ENCODE measurements around the gene KCTD14.

- TF ChIP-seq, protein P1, sequence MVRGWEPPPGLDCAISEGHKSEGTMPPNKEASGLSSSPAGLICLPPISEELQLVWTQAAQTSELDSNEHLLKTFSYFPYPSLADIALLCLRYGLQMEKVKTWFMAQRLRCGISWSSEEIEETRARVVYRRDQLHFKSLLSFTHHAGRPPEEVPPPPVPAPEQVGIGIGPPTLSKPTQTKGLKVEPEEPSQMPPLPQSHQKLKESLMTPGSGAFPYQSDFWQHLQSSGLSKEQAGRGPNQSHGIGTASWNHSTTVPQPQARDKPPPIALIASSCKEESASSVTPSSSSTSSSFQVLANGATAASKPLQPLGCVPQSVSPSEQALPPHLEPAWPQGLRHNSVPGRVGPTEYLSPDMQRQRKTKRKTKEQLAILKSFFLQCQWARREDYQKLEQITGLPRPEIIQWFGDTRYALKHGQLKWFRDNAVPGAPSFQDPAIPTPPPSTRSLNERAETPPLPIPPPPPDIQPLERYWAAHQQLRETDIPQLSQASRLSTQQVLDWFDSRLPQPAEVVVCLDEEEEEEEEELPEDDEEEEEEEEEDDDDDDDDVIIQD (CRISPR knock-in tag; IDR thresholded peaks at IDR 0.05) = no peak
- no peak for TF ChIP-seq EZH2 (IDR thresholded peaks at IDR 0.05; ENCODE audit: borderline replicate concordance, low read depth, low read length)
- peak; percentile 94 to 99 (median 94) for TF ChIP-seq CTCF (IDR thresholded peaks at IDR 0.05 in 2 of 3, conservative IDR thresholded peaks at IDR 0.05 in 1 of 3; ENCODE audit: insufficient read depth in 2 of 3, low read depth in 1 of 3, low read length in 3 of 3)
- TF ChIP-seq IRF9 (tag; IDR thresholded peaks at IDR 0.05) = no peak
- TF ChIP-seq SMARCE1 (IDR thresholded peaks at IDR 0.05) = no peak
- no peak for TF ChIP-seq ARNT (IDR thresholded peaks at IDR 0.05)
Measured at GRCh38 chr11:78045851-78046485, 22.9 kb upstream of the KCTD14 start.
